Peyer's patch (tissue), 4 donors: Measurements from ENCODE around the gene SKAP1. TPM values are rescaled to one million over a fixed set of nuclear protein-coding genes. Genes with fewer than 3 reads are reported as not detected.
"Not testable (repeated sequence)": the region's sequence is repeated elsewhere in the genome, so short reads cannot be mapped to it uniquely, and the experiment has no call there.

Experiments
- DNase-seq, 3 donors: peaks; one replicate each; pipeline ENCODE4 v3.0.0-alpha.2; 2017 to 2019
- H3K27ac ChIP-seq, 4 donors: fragments of 200-600 bp; sonication (generic); one replicate each; pipeline ENCODE4 v1.5.1; 2016 to 2019
- H3K27me3 ChIP-seq, 2 donors: fragments of 200-600 bp; sonication (generic); one replicate each; pipeline ENCODE4 v1.5.1; 2019
- H3K36me3 ChIP-seq, 3 donors: fragments of 200-600 bp; sonication (generic); one replicate each; pipeline ENCODE4 v1.5.1; 2016 to 2019
- H3K4me1 ChIP-seq, 4 donors: fragments of 200-600 bp; sonication (generic); one replicate each; pipeline ENCODE4 v1.5.1; 2016 to 2019
- H3K4me3 ChIP-seq, 4 donors: fragments of 200-600 bp; sonication (generic); 1 replicate in 3 of 4; 2 replicates in 1 of 4; pipeline ENCODE4 v1.5.1; 2016 to 2019; ENCODE audit warnings: mild to moderate bottlenecking in 1 of 4
- H3K9me3 ChIP-seq, 4 donors: fragments of 200-600 bp; sonication (generic); one replicate each; pipeline ENCODE4 v1.5.1; 2016 to 2019; ENCODE audit warnings: mild to moderate bottlenecking in 1 of 4
- POLR2A ChIP-seq, 2 donors: fragments of 450-650 bp; IDR thresholded peaks; one replicate each; pipeline ENCODE4 v1.5.1; 2017; ENCODE audit warnings: antibody characterized with exemption in 2 of 2, mild to moderate bottlenecking in 2 of 2, moderate library complexity in 2 of 2
- total RNA-seq, 4 donors: library from RNA; depleted of rRNA; stranded (reverse); fragments of >200 nt; gene quantifications; one replicate each; pipeline ENCODE4 v1.1.0, GENCODE V29; 2016
- TF ChIP-seq, protein P1 (sequence below), 6 experiments: fragments of 450-650 bp in 4 of 6; fragments of 200-600 bp in 2 of 6; sonication (generic) in 1 of 6; IDR thresholded peaks; one replicate each; pipeline ENCODE4 v1.5.1; 2017 to 2019; ENCODE audit warnings: antibody characterized with exemption in 6 of 6, mild to moderate bottlenecking in 3 of 6, moderate library complexity in 1 of 6

Gene SKAP1
- total RNA-seq, 4 donors from 2014 or later = 3.1 to 17.3 (median 6.5) TPM

DNA sequence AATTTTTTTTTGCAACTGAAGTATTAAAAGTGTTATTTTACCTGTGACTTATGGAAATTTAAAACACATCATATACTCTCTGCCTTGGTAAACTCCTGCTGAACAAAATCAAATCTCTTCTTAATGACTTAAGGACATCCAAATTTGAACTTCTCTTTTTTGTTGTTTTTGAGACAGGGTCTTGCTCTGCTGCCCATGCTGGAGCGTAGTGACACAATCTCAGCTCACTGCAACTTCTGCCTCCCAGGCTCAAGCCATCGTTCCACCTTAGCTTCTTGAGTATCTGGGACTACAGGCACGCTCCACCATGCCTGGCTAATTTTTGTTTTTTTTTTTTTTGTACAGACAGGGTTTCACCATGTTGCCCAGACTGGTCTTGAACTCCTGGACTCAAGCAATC is 56.1 kb downstream of the SKAP1 start:
- no peak overlapping the region for H3K4me3 ChIP-seq

DNA sequence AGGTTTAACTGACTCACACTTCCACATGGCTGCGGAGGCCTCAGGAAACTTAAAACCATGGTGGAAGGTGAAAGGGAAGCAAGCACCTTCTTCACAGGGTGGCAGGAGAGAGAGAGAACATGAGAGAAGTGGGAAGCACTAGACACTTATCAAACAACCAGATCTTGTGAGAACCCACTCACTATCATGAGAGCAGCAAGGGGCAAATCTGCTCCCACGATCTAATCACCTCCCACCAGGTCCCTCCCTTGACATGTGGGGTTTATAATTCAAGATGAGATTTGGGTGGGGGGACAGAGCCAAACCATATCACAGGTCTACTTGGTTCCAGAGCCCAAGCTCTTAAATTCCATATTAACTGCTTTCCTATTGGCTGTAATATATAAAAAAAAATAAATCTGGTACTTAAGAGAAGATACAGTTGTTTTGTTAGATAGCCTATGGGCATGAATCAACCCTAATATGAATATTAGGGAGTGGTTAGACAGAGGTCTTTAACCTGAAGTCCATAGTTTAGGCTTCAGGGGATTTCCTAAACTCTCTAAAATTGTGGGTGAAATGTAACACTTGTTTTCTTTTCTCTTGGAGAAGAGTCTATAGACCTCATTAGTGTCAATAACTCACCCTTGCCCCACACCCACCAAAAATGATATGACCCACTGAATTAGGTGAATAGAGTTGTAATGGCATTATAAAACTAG is 56.7 kb downstream of the SKAP1 start:
- no peak for TF ChIP-seq POLR2A (IDR thresholded peaks at IDR 0.05)
- TF ChIP-seq, protein P1, sequence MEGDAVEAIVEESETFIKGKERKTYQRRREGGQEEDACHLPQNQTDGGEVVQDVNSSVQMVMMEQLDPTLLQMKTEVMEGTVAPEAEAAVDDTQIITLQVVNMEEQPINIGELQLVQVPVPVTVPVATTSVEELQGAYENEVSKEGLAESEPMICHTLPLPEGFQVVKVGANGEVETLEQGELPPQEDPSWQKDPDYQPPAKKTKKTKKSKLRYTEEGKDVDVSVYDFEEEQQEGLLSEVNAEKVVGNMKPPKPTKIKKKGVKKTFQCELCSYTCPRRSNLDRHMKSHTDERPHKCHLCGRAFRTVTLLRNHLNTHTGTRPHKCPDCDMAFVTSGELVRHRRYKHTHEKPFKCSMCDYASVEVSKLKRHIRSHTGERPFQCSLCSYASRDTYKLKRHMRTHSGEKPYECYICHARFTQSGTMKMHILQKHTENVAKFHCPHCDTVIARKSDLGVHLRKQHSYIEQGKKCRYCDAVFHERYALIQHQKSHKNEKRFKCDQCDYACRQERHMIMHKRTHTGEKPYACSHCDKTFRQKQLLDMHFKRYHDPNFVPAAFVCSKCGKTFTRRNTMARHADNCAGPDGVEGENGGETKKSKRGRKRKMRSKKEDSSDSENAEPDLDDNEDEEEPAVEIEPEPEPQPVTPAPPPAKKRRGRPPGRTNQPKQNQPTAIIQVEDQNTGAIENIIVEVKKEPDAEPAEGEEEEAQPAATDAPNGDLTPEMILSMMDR (IDR thresholded peaks at IDR 0.05) = no peak
- no peak for DNase-seq
- no peak overlapping the region for H3K4me3 ChIP-seq
- H3K4me1 ChIP-seq = no peaks in the 10 kb centered on the region
- no peaks in the 10 kb centered on the region for H3K27me3 ChIP-seq
- no peak overlapping the region for H3K27ac ChIP-seq
- no peaks in the 10 kb centered on the region for H3K36me3 ChIP-seq
- H3K9me3 ChIP-seq = no peaks in the 10 kb centered on the region

More for the DNA sequence above, 56.1 kb downstream of the SKAP1 start:
- H3K27me3 ChIP-seq = no peaks in the 10 kb centered on the region
- H3K36me3 ChIP-seq = no peaks in the 10 kb centered on the region
- no peaks in the 10 kb centered on the region for H3K9me3 ChIP-seq
- no peak for TF ChIP-seq POLR2A (IDR thresholded peaks at IDR 0.05)
- TF ChIP-seq, protein P1 (IDR thresholded peaks at IDR 0.05) = no peak
- DNase-seq = no peak
- H3K27ac ChIP-seq = no peak overlapping the region
- no peaks in the 10 kb centered on the region for H3K4me1 ChIP-seq

GRCh38 chr17:48368967-48369366 is 61.0 kb downstream of the SKAP1 start:
- not testable (repeated sequence) for H3K4me3 ChIP-seq, DNase-seq, H3K9me3 ChIP-seq, H3K27me3 ChIP-seq, H3K4me1 ChIP-seq, H3K36me3 ChIP-seq, H3K27ac ChIP-seq

DNA sequence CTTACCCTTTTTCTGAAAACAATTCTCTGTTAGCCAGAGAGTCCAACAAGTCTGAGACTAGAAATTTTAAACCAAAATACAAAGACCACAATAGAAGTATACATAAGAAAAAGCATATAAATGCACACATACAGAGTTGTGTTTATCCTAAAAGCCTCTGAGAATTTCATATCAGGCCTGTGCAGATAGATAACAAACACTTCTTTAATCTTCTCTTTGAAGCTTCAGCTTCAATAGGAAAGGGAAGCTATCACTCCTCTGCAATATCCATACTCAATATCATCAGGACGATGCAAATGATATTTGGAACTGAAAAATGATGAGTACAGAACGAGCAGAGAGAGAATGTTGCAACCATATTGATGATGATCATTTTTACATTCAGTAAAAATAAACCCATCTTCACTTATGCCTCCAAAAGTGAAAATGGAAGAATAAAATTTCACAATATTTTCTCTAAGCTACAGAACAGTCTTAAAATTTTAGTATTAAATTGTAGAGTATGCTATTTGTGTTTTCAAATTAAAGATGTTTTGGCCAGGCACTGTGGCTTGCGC is 61.6 kb downstream of the SKAP1 start:
- Histone ChIP-seq H3K9me3 (no peaks in the 10 kb centered on the region), H3K4me1 (no peaks in the 10 kb centered on the region), H3K27me3 (no peaks in the 10 kb centered on the region), H3K4me3 (no peak overlapping the region), H3K36me3 (no peaks in the 10 kb centered on the region), H3K27ac (no peak overlapping the region)
- TF ChIP-seq, protein P1 (IDR thresholded peaks at IDR 0.05) = no peak
- TF ChIP-seq POLR2A (IDR thresholded peaks at IDR 0.05) = no peak
- no peak for DNase-seq

DNA sequence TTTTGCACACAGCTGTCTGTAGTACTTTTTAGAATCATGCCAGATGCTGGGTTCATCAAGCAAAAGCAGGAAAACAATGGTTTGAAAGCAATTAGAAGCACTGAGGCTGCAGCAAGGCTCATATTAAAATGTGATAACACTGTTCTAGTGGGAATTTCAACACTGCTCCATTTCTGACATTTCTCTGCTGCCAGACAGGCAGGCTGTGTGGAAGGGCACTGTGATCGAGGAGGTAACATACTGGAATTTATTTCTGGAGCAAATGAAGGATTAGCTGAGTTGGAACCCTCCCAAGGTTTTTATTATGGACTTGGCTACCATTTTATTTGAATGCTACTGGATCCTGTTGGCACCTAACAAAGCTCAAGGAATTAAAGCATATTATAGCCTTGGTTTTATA is 66.9 kb downstream of the SKAP1 start:
- Histone ChIP-seq H3K36me3 (no peaks in the 10 kb centered on the region), H3K4me3 (no peak overlapping the region), H3K9me3 (no peaks in the 10 kb centered on the region), H3K27ac (no peak overlapping the region), H3K4me1 (no peaks in the 10 kb centered on the region), H3K27me3 (no peaks in the 10 kb centered on the region)
- DNase-seq = no peak
- no peak for TF ChIP-seq POLR2A (IDR thresholded peaks at IDR 0.05)
- TF ChIP-seq, protein P1 (IDR thresholded peaks at IDR 0.05) = no peak

DNA sequence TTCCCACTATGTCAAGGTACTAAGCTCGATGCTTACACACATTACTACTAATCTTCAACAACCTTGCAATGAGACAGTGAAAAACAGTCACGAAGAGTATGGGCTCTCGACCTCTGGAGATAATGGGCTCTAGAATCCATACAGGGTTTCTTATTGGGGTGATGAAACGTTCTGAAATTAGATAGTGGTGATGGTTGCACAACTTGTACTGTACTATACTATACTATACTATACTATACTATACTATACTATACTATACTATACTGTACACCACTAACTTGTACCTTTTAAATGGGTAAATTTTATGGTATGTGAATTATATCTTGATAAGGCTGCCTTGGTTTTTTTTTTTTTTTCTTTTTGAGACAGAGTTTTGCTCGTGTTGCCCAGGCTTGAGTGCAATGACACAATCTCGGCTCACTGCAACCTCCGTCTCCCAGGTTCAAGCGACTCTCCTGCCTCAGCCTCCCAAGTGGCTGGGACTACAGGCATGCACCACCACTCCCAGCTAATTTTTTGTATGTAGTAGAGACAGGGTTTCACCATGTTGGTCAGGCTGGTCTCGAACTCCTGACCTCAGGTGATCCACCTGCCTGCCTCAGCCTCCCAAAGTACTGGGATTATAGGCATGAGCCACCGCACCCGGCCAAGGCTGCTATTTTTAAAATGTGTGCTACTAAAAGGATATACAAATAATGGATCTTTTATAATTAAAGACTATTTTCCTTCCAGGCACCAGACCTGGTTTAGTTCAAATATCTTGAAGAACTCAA is 69.0 kb downstream of the SKAP1 start:
- DNase-seq, H3K27me3 ChIP-seq, H3K4me1 ChIP-seq, H3K9me3 ChIP-seq, H3K27ac ChIP-seq, H3K36me3 ChIP-seq, H3K4me3 ChIP-seq: not testable (repeated sequence)
